Activated naive CD8-positive, alpha-beta T cell treated with anti-CD3 and anti-CD28 coated beads, Interleukin-2, amount 50 U/mL, for 16 hours (primary cell): ENCODE measurements around the gene CRTAP.
"Not testable (repeated sequence)": the region's sequence is repeated elsewhere in the genome, so short reads cannot be mapped to it uniquely, and the experiment has no call there.

Experiments
- DNase-seq: peaks from one replicate; pipeline ENCODE4 v3.0.0-alpha.2; 2020; ENCODE audit warnings: low read depth, low spot score

CRTAP gene

DNA sequence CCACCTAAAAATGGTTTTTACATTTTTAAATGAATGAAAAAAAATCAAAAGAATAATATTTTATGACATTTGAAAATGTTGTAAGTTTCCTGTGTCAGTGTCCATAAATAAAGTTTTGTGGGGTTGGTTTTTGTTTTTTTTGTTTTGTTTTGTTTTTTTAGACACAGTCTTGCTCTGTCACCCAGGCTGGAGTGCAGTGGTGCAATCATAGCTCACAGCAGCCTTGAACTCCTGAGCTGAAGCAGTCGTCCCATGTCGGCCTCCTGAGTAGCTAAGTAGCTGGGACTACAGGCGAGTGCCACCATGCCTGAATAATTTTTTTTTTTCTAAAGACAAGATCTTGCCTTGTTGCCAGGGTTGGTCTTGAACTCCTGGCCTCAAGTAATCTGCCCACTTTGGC is 14.1 kb upstream of the CRTAP start:
- no peak for DNase-seq

DNA sequence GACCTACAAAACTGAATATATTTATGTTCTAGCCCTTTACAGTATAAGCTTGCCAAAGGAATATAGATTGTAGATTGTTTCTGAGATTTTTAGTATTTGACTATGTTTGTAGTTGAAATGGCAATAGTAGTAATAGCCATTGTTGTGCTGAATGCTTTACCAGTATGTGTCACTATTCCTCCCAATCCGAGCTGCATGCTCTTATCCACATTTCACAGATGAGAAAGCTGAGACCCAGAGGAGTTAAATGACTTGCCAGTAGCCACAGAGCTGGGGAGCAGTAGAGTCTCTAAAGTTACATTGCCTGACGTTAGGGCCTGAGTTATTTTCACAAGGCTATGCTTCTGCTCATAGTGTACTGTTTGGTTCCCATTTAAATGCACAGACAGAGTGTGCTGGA is 13.6 kb upstream of the CRTAP start:
- DNase-seq: no peak

DNA sequence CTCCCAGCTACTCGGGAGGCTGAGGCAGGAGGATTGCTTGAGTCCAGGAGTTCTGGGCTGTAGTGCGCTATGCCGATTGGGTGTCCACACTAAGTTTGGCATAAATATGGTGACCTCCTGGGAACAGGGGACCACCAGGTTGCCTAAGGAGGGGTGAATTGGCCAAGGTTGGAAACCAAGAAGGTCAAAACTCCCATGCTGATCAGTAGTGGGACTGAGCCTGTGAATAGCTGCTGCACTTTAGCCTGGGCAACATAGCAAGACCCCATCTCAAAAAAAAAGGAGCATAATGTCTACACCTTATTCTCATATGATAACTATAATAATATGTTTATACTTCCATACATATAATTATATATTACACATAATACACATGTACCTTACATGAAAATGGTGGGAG is 10.8 kb upstream of the CRTAP start:
- DNase-seq: no peak

DNA sequence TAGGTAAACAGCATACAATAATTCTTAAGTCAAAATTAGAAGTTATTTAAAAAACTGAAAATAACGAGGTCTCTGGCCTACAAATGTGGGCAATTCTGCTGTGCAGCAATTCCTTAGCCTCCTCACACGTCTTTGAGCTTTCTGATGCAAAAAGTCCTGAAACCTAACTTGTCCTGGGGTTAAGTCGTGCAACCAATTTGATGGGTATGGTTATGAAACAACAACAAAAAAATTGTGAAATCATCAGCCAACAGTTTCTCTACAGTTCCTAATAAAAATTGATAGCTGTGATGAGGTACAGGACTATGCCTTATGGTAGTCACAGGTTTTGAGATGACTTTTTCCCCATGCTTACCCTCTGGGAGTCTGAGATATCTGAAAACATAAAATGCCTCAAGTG is 10.3 kb upstream of the CRTAP start:
- no peak for DNase-seq

DNA sequence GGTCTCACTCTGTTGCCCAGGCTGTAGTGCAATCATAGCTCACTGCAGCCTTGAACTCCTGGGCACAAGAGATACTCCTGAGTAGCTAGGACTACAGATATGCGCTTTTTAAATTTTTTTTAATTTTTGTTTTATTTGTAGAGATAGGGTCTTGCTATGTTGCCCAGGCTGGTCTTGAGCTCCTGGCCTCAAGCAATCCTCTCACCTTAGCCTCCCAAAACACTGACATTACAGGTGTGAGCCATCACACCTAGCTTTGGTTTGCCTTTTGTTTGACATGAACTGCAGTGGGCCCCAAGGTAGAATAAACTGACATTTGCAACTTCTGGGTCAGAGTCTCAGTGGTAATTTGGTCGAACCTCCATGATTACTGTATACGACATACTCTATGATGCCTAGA is 9.0 kb upstream of the CRTAP start:
- DNase-seq: no peak

DNA sequence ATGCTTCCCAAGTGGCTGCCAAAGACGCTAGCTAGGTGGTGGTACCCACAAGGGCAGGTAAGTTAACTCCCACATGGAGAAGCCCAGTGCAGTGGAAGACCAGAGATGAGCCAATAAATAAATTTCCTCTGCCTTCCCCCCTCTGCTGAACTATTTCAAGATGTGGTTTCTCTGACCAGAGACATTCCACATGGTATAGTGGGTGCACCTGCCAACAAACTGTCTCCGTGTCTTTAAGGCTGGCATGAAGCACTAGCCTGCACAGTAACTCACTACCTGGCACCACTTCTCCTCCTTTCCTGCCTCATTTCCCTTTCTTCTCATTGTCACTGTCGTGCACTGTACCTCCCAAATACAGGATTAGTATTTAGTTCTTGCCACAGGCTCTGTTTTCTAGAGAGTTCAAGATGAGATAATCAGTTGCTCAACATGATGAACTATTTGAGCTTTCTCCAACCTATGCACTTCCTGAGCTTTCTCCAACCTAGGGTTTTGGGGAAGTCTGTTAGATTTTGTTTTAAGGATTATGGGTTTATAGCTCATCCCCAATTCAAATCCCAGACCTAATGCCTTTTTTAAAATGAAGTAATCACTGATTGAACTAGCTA is 8.4 kb upstream of the CRTAP start:
- no peak for DNase-seq

DNA sequence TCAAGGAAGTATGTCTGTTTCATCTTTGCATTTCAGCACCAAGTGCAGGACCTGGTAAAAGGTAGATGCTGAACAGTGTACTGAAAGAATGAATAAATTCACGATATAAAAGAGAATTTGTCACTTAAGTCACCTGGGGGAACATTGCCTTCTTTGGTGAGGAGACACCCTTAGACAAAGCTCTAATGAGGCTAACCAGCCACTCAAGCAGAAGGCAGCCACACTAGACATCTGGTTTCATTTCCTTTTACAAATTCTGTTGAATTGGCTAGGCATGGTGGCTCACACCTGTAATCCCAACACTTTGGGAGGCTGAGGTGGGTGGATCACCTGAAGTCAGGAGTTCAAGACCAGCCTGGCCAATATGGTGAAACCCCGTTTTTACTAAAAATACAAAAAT is 7.0 kb upstream of the CRTAP start:
- DNase-seq: not testable (repeated sequence)

DNA sequence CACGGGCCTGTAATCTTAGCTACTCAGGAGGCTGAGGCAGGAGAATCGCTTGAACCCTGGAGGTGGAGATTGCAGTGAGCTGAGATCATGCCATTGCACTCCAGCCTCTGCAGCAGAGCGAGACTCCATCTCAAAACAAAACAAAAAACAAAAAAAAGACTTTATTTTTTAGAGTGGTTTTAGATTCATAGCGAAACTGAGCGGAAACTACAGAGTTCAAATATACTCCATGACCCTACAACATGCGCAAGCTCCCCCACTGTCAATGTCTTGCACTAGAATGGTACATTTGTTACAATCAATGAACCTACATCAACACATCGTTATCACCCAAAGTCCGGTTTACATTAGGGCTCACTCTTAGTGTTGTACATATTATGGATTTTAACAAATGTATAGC is 2.2 kb upstream of the CRTAP start:
- DNase-seq: no peak

DNA sequence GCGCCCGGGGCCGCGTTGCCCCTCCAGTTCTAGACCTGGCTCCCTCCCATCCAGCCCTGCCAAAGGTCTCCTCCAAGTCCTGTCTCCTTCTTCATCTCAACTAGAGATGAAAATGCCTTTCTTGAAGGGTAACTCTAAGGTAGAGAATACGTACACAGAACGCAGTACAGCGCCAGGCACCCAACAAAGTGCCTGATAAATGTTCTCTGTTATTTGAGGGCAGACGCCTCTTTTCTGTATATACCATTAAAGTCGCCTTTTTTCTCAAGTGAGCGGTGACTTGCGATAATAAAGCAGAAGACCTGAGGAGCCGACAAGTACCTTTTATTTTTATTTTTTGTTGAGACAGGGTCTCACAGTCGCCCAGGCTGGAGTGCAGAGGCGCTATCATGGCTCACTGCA is 809 bp downstream of the CRTAP start:
- DNase-seq: no peak

DNA sequence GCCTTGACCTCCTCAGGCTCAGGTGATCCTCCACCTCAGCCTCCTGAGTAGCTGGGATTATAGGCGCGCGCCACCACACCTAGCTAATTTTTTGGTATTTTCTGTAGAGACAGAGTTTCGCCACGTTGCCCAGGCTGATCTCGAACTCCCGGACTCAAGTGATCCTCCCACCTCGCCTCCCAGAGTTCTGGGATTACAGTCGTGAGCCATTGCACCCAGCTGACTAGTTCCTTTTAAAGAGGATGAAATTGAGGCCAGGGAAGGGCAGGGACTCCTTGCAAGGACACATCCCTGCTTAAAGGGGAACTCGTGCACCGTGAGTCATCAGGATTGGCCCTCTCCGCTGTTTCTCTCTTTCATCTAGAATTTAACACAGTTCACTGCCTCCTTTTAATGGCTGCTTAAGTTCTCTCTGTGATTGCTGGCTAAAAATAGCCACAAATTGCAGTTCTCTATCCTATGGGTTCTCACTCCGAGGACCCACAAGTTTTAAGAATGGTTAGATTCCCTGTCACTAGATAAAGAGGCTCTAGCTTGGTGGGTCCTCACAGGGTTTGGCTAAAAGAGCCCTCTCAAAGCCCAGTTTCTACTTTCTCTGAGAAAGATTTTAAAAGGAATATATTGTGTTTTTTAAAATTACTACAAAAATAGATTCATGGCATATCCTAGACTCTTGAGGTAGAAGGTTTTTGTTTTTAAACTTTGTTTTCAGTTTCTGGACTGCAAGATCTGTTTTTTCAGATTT is 1.4 kb downstream of the CRTAP start:
- no peak for DNase-seq

DNA sequence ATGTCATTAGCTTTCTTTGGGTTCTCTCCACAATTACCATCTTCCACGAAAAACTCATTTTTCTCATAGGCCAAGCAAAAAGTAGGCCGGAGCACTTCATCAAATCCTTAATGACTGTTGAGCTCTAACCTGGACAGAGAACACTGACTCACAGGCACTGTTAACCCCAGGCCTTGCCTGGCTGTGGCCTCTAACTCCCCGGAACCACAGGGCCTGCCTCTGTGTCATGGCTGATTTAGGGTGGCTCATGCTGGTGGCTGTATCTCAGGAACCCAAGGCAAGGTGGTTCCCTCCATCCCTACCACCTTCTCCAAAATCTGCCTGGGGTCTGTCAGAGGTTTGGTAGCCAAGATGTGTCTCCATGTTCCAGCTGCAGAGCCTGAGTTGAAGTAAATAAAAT is 3.6 kb downstream of the CRTAP start:
- no peak for DNase-seq

DNA sequence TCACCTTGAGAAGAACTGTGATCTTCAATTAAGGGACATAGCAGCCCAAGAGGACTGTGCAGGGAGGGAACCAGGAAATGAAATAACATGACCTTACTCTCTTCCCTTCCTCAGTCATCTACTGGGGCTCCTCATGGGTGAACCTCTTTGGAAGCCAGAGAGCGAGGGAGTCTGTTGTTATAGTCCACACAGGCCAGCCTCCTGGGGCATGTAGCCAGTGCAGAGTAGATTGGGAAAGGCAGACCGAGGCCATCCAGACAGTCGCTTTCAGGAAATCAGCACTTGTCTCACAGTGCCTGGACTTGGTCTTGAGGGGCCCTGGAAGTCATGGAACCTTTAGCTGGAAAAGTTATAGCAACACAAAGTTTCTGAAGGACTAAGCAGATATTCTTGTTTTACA is 6.1 kb downstream of the CRTAP start:
- no peak for DNase-seq

DNA sequence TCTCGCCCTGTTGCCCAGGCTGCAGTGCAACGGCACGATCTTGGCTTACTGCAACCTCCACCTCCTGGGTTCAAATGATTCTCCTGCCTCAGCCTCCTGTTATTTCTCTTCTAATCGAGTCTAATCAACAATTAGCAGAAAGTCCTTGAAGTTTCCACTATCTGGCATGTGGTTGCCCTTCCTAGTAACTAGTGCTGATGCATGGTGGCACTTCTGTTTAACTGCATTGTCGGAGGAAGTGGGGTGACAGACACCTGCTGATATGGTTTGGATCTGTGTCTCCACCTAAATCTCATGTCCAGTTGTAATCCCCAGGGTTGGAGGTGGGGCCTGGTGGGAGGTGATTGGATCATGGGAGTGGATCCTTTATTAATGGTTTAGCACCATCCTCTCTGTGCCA is 9.2 kb downstream of the CRTAP start:
- DNase-seq: no peak

DNA sequence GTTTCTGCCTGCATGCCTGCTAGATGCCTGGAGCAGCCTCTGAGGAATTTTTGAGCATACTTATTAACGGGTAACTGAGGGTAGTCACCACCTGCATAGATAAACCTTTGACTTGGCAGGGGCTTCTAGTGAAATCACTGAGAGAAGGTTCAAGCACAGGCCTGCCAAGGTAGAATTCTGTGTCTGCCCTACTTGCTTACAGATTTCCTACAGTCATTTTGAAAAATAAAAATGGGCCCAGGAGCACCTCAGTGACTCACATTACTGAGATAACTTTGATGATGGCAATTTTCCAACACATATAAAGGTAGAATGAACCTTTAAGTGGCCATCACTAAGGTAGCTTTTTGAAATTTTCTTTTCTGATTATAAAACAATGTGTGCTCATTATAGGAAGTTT is 10.8 kb downstream of the CRTAP start:
- DNase-seq: no peak

DNA sequence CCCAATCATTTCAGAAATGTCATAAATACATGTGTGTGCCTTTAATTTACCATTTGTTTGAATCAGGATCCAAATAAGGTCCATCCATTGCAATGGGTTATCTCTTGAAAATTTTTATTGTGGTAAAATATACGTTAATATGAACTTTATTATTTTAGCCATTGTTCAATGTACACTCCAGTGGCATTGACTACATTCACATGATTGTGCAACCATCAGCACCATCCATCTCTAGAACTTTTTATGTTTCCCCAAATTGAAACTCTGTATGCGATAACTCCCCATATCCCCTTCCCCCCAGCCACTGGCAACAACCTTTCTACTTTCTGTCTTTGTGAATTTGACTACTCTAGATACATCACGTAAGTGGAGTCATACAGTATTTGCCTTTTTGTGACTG is 12.0 kb downstream of the CRTAP start:
- DNase-seq: no peak

DNA sequence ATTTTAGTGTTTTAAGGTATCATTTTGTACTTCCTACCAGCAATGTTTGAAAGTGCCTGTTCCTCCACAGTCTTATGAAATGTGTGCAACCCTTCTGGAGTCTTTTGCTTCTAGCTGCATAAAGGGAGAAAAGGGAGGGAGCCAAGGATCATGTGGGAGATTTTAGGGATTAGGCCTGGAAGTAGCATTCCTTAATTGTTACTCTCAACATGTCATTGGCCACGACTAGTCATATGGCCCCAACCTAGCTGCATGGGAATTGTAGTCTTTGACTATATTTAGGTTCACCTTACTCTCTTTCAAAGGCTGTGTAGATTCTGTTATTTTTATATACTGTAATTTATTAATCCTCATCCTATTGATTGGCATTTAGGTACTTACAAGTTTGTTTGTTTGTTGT is 14.9 kb downstream of the CRTAP start:
- no peak for DNase-seq

DNA sequence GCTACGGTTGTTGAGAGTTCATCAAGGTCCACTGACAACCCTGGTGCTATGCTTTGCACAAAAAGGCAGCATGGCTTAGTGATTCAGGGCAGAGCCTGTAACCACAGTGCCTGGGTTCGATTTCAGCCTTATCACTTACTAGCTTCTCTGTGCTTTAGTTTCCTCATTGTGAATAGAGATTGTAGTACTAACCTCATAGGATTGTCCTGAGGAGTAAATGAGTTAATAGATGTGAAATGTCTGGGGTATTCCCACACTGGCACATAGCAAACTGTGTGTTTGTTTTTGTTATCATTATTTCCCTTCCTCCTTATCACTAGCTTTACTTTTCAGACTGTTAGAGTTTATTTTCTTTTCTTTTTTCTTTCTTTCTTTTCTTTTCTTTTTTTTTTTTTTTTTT is 16.3 kb downstream of the CRTAP start:
- no peak for DNase-seq

DNA sequence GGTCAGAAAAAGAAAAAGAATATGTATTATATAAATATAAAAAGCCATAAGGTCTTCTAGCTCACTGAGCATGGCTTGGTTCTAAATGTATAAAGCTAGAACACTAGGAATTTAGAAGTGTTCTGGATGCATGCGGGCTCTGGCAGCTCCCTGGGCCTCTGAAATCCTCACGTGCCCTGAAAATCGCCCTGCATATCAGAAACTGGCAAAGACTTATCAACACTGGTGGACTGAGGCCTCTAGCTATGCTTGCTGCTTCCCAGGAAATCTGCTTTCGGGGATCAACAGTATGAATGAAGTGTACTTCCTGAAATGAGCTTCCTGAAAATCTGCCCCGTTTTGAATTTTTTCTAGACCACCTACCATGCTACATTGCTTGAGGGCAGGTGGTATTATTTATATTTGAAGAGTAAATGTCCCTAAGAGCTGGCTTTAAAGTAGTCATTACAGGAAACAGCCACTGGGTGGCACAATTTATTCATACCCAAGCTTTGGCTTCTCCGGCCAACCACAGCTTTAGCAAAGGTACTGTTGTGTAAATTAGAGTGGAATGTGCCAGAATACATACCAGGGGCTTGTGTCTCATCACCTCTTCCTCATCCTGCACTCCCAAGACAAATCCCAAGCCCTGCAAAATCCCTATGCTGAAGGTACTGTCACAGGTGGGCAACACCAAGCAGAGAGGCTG is 17.7 kb downstream of the CRTAP start:
- no peak for DNase-seq

DNA sequence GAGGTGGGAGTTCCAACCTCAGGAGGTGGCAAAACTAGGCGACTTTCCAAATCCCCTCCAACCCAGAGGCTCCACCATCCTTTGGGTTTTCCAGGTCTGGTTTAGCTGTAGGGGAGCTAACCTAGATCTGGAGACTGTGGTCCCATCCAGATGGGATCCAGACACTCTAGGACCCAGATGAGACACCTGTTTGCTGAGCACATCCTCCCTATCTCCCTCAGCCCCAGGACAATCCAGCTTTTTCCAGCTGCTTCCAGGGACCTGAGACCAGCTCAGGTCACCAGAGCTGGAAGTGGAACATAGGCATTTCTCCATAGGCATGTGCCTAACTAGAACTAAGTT is 18.2 kb downstream of the CRTAP start:
- no peak for DNase-seq

DNA sequence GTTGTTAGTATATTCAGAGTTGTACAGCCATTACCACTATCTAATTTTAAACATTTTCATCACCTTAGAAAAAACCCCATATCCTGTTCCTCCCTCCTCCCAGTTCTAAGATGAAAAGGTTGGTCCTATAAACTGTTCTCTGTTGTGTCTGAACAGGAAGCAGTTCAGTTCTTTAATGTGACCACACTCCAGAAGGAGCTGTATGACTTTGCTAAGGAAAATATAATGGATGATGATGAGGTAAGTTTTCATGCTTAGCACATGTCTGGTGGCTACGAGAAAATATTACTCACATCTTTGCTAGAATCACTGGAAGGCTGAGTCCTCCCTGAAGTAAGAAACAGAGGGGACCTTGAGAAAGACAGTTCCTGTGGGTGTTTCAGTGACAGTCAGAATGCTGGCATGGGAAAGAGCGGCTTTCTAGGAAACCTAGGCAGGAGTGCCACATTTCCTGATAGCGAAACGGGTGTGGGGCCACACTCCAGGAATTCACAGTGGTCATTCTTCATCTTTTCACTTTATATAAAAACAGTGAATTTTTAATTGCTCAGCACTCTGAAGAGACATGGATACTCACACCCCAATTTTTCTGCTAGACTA is 20.3 kb downstream of the CRTAP start:
- no peak for DNase-seq

DNA sequence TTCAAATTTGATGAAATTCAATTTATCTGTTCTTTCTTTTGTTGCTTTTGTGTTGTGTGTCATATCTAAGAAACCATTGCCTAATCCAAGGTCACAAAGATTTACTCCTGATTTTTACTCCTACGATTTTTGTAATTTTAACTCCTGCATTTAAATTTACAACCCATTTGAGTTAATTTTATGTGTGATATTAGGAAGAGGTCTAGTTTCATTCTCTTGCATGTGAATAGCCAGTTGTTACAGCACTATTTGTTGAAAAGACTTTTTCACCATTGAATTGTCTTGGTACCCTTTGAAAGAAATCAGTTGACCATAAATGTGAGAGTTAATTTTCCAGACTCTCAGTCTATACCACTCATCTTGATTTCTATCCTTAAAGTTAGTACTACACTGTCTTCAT is 23.9 kb downstream of the CRTAP start:
- no peak for DNase-seq

DNA sequence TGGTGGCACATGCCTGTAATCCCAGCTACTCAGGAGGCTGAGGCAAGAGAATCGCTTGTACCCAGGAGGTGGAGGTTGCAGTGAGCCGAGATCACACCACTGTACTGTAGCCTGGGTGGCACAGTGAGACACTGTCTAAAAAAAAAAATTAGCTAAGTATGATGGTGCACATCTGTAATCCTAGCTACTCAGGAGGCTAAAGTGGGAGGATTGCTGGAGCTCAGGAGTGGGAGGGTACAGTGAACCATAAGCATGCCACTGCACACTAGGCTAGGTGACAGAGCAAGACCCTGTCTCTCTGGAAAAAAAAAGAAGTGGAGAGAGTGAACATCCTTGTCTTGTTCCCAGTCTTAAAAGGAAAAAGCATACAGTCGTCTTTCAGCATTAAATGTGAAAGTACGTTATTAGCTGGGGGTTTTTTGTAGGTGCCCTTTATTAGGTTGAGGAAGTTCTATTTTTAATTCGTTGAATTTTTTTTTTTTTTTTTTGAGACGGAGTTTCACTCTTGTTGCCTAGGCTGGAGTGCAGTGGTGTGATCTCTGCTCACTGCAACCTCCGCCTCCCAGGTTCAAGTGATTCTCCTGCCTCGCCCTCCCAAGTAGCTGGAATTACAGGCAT is 25.3 kb downstream of the CRTAP start:
- DNase-seq: not testable (repeated sequence)

DNA sequence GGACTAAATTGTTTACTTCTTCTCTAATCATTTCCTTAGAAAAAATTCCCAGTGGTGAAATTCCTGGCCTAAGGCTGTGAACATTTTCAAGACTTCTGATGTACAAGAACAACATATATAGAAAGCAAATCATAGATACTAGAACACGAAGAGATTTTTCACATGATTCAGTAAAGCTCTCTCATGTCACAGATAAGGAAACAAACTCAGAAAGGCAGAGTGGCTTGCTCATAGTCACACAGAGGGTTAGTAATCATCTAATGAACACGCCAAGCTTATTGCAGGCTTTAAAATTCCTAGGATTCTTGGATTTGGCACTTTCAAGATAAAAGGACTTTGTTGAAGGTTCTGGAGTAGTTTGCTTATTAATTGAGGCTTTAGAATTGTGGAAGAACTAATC is 26.2 kb downstream of the CRTAP start:
- DNase-seq: no peak
